Peyer's patch (tissue), 4 donors: ENCODE results near the gene SLC29A2.

ENCODE experiments used
- POLR2A ChIP-seq, 2 donors: fragments of 450-650 bp; IDR thresholded peaks; one replicate each; pipeline ENCODE4 v1.5.1; 2017; ENCODE audit warnings: antibody characterized with exemption in 2 of 2, mild to moderate bottlenecking in 2 of 2, moderate library complexity in 2 of 2
- TF ChIP-seq, protein P1 (sequence below), 6 experiments: fragments of 450-650 bp in 4 of 6; fragments of 200-600 bp in 2 of 6; sonication (generic) in 1 of 6; IDR thresholded peaks; one replicate each; pipeline ENCODE4 v1.5.1; 2017 to 2019; ENCODE audit warnings: antibody characterized with exemption in 6 of 6, mild to moderate bottlenecking in 3 of 6, moderate library complexity in 1 of 6

DNA sequence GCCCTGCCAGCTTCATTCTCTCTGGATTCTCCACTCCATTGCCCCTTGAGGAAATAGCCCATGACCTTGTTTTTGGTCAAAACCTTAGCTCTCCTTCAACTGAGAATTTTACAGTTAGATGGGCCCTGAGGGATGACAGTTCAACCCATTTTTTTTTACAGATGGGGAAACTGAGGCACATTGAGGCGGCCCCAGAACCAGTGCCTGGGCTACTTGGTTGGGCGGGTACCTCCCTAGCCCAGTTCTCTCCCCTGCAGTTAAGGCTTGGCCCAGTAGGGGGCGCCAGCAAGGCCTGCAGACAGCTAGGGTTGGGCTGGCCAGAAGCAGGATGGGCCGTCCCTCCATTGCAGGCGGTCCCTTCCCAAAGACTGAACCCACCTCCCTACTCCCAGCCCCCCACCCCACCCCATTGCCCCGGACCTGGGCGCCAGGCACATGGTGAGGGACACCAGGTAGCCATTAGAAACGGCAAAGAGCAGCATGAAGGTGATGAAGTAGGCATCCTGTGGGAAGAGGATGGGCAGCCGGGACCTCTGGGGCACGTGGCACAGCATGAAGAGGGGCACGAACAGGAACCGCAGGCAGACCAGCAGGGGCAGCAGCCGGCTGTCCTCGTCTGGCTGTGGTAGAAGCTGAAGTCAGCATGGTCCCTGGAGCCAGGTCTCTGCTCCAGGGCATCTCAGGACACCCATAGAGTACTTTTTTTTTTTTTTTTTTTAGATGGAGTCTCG is 7.6 kb downstream of the SLC29A2 start:
- TF ChIP-seq, protein P1, sequence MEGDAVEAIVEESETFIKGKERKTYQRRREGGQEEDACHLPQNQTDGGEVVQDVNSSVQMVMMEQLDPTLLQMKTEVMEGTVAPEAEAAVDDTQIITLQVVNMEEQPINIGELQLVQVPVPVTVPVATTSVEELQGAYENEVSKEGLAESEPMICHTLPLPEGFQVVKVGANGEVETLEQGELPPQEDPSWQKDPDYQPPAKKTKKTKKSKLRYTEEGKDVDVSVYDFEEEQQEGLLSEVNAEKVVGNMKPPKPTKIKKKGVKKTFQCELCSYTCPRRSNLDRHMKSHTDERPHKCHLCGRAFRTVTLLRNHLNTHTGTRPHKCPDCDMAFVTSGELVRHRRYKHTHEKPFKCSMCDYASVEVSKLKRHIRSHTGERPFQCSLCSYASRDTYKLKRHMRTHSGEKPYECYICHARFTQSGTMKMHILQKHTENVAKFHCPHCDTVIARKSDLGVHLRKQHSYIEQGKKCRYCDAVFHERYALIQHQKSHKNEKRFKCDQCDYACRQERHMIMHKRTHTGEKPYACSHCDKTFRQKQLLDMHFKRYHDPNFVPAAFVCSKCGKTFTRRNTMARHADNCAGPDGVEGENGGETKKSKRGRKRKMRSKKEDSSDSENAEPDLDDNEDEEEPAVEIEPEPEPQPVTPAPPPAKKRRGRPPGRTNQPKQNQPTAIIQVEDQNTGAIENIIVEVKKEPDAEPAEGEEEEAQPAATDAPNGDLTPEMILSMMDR (IDR thresholded peaks at IDR 0.05): peak in 5 of 6 experiments; percentile 13 to 75 (median 63)
- TF ChIP-seq POLR2A (IDR thresholded peaks at IDR 0.05): no peak
